IPS DF 4.7 (cell line): ENCODE data around the gene NID1.
"Not testable (repeated sequence)": the region's sequence is repeated elsewhere in the genome, so short reads cannot be mapped to it uniquely, and the experiment has no call there.

ENCODE experiments used
- DNase-seq: peaks from one replicate; pipeline ENCODE4 v3.0.0-alpha.2; 2013; ENCODE audit warnings: low spot score; ENCODE audit errors: extremely low read depth

Gene NID1

GRCh38 chr1:236029428-236029940 is 35.4 kb downstream of the NID1 start:
- DNase-seq, result no peak

GRCh38 chr1:236027104-236027503 is 37.8 kb downstream of the NID1 start:
- DNase-seq, result no peak

GRCh38 chr1:236025836-236026235 is 39.1 kb downstream of the NID1 start:
- no peak for DNase-seq

- DNase-seq, result no peak
Observed at GRCh38 chr1:236024641-236025040, 40.2 kb downstream of the NID1 start.

- no peak for DNase-seq
Observed at GRCh38 chr1:236023926-236024565, 40.8 kb downstream of the NID1 start.

- DNase-seq, result no peak
Observed at GRCh38 chr1:236021424-236022135, 43.3 kb downstream of the NID1 start.

- DNase-seq, result no peak
Observed at GRCh38 chr1:236020359-236021219, 44.3 kb downstream of the NID1 start.

- DNase-seq, result no peak
Observed at GRCh38 chr1:236018885-236019453, 45.9 kb downstream of the NID1 start.

- DNase-seq, result no peak
Observed at GRCh38 chr1:236016782-236017400, 48.0 kb downstream of the NID1 start.

GRCh38 chr1:236016083-236016482 is 48.8 kb downstream of the NID1 start:
- no peak for DNase-seq

- no peak for DNase-seq
Observed at GRCh38 chr1:236015539-236015938, 49.4 kb downstream of the NID1 start.

GRCh38 chr1:236013330-236013729 is 51.6 kb downstream of the NID1 start:
- DNase-seq, result no peak

- DNase-seq, result no peak
Observed at GRCh38 chr1:236011641-236012040, 53.2 kb downstream of the NID1 start.

GRCh38 chr1:236010443-236010842 is 54.4 kb downstream of the NID1 start:
- no peak for DNase-seq

- DNase-seq, result no peak
Observed at GRCh38 chr1:236009857-236010256, 55.0 kb downstream of the NID1 start.

GRCh38 chr1:236009191-236009590 is 55.7 kb downstream of the NID1 start:
- no peak for DNase-seq

GRCh38 chr1:236007781-236008180 is 57.1 kb downstream of the NID1 start:
- DNase-seq, result no peak

- not testable (repeated sequence) for DNase-seq
Observed at GRCh38 chr1:236003058-236003457, 61.8 kb downstream of the NID1 start.

- DNase-seq, result no peak
Observed at GRCh38 chr1:236002572-236002971, 62.3 kb downstream of the NID1 start.

- DNase-seq, result no peak
Observed at GRCh38 chr1:236002025-236002390, 62.9 kb downstream of the NID1 start.

GRCh38 chr1:236000781-236001180 is 64.1 kb downstream of the NID1 start:
- no peak for DNase-seq
